ENCODE data around the gene XCR1.
"Not testable (repeated sequence)": the region's sequence is repeated elsewhere in the genome, so short reads cannot be mapped to it uniquely, and the experiment has no call there.

XCR1 gene

GRCh38 chr3:46038071-46038470 is 10.8 kb upstream of the XCR1 start:
- DNase-seq, result not testable (repeated sequence)

GRCh38 chr3:46036191-46036590 is 8.9 kb upstream of the XCR1 start:
- DNase-seq, result no peak

DNA sequence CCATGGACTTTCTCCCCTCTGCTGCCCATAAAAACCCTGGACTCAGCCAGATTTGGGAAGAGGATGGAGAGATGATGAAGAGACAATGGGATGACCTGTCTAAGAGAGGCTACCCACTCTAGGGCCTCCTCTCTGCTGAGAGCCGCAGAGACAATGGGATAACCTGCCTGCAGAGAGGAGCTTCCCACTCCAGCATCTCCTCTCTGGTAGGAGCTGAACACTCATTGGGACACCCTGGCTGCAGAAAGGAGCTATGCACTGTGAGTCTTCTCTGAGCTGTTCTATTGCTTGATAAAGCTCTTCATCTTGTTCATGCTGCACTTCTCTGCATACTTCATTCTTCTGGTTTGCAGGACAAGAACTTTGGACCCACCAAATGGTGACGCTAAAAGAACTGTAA is 4.5 kb upstream of the XCR1 start:
- no peak for DNase-seq

DNA sequence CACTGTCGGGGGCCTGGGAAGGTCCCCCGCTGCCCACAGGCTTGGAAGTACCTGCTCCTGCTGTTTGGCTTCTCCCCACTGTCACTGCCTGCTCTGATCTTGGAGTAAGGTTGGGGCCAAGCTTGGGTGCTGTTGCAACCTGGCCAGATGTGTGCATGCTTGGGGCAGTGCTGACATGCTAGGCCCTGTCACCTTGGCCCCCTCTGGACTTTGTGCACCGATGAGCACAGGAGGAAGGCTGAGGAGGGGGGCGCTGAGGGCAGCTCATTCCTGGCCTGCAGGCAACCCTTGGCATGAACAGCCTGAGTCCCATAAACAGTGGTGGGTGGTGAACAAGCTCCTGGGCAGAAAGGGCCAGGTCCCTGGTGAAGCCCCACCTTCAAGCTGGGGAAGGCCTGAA is 4.0 kb upstream of the XCR1 start:
- DNase-seq, result no peak

- no peak for DNase-seq
Measured at GRCh38 chr3:46030626-46031025, 3.3 kb upstream of the XCR1 start.

- no peak for DNase-seq
Measured at GRCh38 chr3:46029953-46030543, 2.8 kb upstream of the XCR1 start.

GRCh38 chr3:46027736-46028397 is 584 bp upstream of the XCR1 start:
- DNase-seq, result no peak

GRCh38 chr3:46025139-46025538 is 2.1 kb downstream of the XCR1 start:
- DNase-seq, result no peak

GRCh38 chr3:46024131-46024530 is 3.2 kb downstream of the XCR1 start:
- DNase-seq, result no peak

DNA sequence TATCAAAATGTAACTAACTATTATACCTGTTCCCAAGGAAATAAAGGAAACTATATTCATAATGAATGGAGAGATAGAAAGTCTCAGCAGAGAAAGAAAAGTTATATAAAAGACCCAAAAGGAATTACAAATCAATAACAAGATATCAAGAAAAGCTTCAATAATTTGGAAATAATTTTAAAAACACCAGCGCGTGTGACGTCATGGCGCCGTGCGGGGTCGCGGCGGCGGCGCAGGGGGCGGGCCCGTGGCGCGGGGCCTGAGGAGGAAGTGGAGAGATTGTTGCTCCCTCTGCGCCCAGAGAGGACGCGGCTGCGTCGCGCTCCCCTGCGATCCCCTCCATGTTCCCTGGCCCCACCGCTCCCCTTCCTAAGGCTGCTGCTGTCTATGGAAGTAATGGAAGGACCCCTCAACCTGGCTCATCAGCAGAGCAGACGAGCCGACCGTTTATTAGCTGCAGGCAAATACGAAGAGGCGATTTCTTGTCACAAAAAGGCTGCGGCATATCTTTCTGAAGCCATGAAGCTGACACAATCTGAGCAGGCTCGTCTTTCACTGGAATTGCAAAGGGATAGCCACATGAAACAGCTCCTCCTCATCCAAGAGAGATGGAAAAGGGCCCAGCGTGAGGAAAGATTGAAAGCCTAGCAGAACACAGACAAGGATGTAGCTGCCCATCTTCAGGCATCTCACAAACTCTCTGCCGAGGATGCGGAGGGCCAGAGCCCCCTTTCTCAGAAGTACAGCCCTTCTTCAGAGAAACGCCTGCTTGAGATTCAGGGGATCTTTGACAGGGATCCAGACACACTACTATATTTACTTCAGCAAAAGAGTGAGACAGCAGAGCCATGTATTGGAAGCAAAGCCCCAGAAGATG is 4.1 kb downstream of the XCR1 start:
- no peak for DNase-seq

DNA sequence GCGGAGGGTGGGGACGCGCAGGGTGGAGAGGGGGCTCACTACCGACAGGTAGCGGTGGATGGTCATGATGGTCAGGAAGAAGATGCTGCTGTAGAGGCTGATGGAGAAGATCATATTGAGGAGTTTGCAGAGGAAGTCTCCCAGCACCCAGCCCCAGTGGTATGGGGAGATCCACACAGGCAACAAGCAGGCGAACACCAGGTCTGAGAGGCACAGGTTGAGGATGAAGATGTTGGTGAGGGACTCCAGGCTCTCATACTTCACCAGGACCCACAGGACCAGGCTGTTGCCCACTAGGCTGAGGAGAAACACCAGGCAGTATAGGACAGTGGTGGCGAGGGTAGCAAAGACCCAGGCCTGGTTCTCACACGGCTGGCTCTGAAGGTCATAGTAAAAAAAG is 5.8 kb downstream of the XCR1 start:
- no peak for DNase-seq

- no peak for DNase-seq
Measured at GRCh38 chr3:46020766-46021510, 6.3 kb downstream of the XCR1 start.

DNA sequence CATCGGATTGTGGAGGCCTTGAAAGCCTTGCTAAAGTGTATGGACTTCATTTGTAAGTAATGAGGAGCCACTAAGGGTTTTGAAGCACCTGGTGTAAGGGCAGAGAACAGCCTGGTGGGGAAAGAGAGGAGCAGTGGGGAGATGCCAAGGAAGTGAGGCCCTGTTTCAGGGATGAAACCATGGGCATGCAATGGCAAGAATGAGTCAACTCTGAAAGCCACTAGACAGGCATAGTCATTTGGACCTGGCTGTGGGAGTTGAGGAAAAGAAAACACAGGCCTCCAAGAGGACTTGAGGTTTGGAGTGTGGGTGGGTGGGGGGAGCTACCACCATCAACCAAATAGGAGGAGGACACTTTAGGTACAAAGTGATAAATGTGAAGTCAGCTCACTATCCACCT is 7.6 kb downstream of the XCR1 start:
- peak; percentile 41 for DNase-seq

DNA sequence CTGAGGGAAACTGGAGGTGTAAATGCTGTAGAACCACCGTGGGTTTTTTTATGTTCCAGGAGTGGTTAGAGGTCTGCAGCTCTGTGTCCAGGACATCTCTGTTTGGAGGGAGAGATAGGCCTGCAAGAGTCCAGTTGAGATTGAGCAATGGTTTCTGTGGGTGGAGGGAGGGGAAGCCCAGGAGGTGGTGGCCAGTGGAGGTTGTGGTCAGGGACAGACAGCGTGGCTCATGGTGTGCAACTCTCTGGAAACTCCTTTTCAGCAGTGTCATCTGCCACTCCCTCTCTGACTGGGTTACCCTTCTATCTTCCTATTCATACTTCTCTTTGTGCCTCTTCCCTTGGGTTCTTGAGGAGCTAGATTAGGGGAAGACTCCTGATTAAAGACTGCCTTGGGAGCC is 9.6 kb downstream of the XCR1 start:
- DNase-seq, result no peak

DNA sequence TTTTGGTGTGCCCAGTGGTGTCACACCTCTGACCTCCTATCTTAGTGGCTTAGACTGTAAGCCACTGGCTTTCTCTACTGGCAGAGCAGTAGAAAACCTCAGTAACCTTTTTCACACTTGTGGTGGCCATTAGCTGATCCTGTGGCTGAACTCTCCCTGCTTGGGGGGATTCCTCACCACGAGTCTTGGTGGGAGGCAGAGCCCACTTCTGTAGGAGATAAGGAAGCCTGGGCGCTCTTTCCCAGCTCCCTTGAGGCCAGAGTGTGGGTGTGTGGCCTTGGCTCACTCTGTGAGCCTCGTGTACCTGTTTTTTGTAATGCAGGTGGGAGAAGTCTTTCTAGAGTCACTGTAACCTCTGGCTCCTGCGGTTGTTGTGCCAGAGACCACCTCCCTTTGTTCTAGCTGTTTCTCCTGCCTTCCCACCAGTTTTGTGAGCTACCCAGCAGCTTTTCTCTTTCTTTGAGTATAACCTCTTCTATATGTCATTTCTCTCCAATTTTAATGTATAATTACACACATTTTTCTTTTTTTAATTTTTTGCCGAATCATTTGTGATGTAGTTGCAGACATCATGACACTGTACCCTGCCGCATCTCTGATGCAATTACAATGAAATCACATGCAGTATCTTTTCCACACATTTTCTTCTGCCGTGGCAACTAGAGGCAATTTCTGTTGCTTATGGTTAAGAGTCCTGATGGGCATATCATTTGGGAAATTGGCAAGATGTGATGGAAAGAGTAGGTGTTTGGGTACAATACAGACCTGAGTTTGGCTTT is 13.8 kb downstream of the XCR1 start:
- DNase-seq, result no peak

DNA sequence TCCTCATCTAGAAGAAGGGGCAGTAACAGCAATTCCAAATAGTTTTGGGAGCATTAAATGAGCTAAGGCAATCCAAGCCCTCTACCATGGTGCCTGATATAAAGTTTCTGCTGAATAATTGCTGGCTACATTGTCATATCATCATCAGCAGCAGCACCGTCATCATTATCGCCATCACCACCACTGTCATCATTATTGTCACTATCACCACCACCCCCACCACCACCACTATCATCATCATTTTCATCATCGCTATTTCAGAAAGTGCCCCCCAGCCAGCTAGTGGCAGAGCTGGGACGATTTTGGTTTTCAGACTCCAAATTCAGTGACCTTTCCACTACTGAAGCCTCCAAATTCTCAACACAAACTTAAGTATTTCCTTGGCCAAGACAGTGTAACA is 15.0 kb downstream of the XCR1 start:
- DNase-seq, result no peak

DNA sequence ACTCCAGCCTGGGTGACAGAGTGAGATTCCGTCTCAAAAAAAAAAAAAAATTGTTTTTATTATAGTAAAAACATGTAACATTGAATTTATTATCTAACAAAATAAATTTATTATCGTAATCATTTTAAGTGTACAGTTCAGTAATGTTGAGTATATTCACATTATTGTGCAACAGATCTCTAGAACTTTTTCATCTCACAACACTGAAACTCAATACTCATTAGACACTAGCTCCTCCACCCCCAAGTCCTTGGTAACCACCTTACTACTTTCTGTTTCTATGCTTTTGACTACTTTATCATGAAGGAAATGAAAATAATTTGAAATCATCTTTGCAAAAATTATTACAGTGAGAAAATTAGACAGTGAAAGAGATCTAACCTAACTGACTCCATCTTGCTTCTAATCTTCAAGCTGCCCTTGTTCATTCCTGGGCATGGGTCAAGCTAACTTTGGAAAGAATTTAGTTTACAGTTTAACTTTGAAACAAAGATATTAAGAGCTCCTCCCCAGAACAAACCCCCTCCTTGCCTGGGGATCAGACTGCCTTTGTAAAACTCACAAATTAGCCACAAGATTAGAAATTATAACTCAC is 16.7 kb downstream of the XCR1 start:
- no peak for DNase-seq

GRCh38 chr3:46008058-46008457 is 19.2 kb downstream of the XCR1 start:
- DNase-seq, result no peak

- DNase-seq, result no peak
Measured at GRCh38 chr3:46007280-46007679, 20.0 kb downstream of the XCR1 start.

DNA sequence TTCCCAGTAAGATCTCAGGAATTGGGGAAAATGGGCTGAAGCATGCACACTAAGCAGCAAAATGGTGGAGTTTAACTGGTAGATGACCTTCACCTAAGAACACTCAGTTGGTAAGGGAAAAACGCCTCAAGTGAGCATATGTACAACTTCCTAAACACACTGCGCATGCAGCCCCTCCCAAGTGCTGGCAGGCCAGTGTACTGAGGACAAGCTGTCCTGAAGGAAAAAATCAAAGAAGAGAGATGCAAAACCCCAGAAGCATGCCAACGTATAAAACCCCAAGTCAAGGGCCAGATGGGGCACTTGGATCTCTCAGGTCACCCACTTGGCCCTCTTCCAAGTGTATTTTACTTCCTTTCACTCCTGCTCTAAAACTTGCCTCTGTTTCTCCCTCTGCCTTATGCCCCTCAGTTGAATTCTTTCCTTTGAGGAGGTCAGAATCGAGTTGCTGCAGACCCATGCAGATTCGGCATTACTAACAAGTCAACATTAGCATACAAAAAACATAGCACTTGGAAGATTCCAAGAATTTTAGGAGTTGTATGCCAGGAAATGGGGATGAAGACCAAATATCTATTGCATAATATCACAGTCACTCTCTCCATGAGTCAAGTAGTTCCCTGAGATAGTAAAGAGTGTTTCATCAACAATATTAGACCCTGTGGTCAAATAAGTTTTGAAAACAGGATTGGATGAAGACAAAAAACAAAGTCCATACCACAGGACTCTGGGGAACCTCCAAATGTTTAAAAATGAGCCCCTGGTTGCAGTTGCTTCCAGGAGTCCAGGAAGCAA is 20.8 kb downstream of the XCR1 start:
- DNase-seq, result no peak

DNA sequence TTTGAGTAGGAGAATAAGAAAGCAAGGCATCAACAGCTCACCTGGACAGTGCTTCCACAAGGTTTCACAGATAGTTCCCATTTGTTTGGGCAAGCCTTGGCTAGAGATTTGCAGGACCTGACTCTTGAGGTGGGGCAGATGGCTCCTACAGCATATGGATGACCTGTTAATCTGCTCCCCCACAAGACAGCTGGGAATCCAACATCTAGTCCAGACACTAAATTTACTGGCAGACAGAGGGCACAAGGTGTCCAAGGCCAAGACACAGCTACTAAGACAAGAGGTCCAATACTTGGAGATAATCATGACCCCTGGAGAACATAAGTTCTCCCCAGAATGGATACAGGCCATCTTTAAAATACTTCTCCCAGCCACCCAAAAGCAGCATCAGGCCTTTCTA is 23.6 kb downstream of the XCR1 start:
- DNase-seq, result not testable (repeated sequence)
